Endodermal cell (in vitro differentiated cells): ENCODE data around the gene TRERF1. TPM values are rescaled to one million over a fixed set of nuclear protein-coding genes. Genes with fewer than 3 reads are reported as not detected.

ENCODE experiments used
- DNase-seq: peaks from one replicate; pipeline ENCODE4 v3.0.0-alpha.2; 2017
- H3K27ac ChIP-seq: 2 replicates; pipeline ENCODE4 v1.5.1; 2013; ENCODE audit warnings: mild to moderate bottlenecking, low read depth, low read length, moderate library complexity
- H3K27me3 ChIP-seq: 2 replicates; pipeline ENCODE4 v1.6.1; 2013; ENCODE audit warnings: mild to moderate bottlenecking, low read length, moderate library complexity; ENCODE audit not compliant: insufficient read depth, control insufficient read depth, poor library complexity, severe bottlenecking
- H3K36me3 ChIP-seq: 2 replicates; pipeline ENCODE4 v1.7.0; 2013; ENCODE audit warnings: mild to moderate bottlenecking, low read length, moderate library complexity; ENCODE audit not compliant: control insufficient read depth, insufficient read depth
- H3K4me1 ChIP-seq: one replicate; pipeline ENCODE4 v1.7.0; 2013; ENCODE audit warnings: low read length; ENCODE audit not compliant: control insufficient read depth, insufficient read depth
- H3K4me3 ChIP-seq: 2 replicates; pipeline ENCODE4 v1.5.1; 2013; ENCODE audit warnings: mild to moderate bottlenecking, low read length, moderate library complexity
- H3K9ac ChIP-seq: 2 replicates; pipeline ENCODE4 v1.6.1; 2013; ENCODE audit warnings: mild to moderate bottlenecking, low read length, moderate library complexity; ENCODE audit not compliant: poor library complexity, severe bottlenecking; ENCODE audit errors: extremely low read depth
- H3K9me3 ChIP-seq: 2 replicates; pipeline ENCODE4 v1.6.1; 2013; ENCODE audit warnings: mild to moderate bottlenecking, low read length, moderate library complexity; ENCODE audit not compliant: control insufficient read depth
- H3K27ac Mint-ChIP-seq: 2 replicates; pipeline ENCODE4 v1.8.0; 2020; ENCODE audit warnings: mixed read lengths
- H3K27me3 Mint-ChIP-seq: 2 replicates; pipeline ENCODE4 v1.8.0; 2021; ENCODE audit warnings: mild to moderate bottlenecking, mixed read lengths; ENCODE audit not compliant: insufficient read depth
- H3K36me3 Mint-ChIP-seq: 2 replicates; pipeline ENCODE4 v1.8.0; 2020; ENCODE audit warnings: low read depth, mixed read lengths
- H3K4me1 Mint-ChIP-seq: 2 replicates; pipeline ENCODE4 v1.8.0; 2020; ENCODE audit warnings: mixed read lengths
- H3K4me3 Mint-ChIP-seq: 2 replicates; pipeline ENCODE4 v1.8.0; 2020; ENCODE audit warnings: mild to moderate bottlenecking, moderate library complexity, mixed read lengths
- H3K9me3 Mint-ChIP-seq: 2 replicates; pipeline ENCODE4 v1.8.0; 2020; ENCODE audit warnings: mild to moderate bottlenecking, mixed read lengths
- WGBS, 2 experiments: methylation state at CpG; one replicate each; pipeline versions ENCODE4 v1.1.5 to v1.1.7; 2013; ENCODE audit warnings: missing lambda C conversion rate in 2 of 2, mixed read lengths in 1 of 2; ENCODE audit not compliant: insufficient coverage in 1 of 2, insufficient read length in 1 of 2; 5-methylcytosine and 5-hydroxymethylcytosine counted together
- total RNA-seq, 2 donors: library from RNA; stranded (reverse); fragmentation: NEBNext Ultra II Directional in 1 of 2; extraction: Animal tissue kit (Norgen Biotek cat#: 25700) in 1 of 2; gene quantifications; 2 replicates in 1 of 2; 3 replicates in 1 of 2; pipeline ENCODE4 v1.2.1, GENCODE V29; 2021
- TF ChIP-seq, protein P1 (sequence below): fragments of 200-600 bp; sonication (generic); conservative IDR thresholded peaks from 2 replicates; pipeline ENCODE4 v1.5.0; 2021; ENCODE audit warnings: antibody characterized with exemption, mild to moderate bottlenecking

TRERF1 gene
- total RNA-seq, 2 donors from 2014 or later = 4.7 to 5.3 TPM

DNA sequence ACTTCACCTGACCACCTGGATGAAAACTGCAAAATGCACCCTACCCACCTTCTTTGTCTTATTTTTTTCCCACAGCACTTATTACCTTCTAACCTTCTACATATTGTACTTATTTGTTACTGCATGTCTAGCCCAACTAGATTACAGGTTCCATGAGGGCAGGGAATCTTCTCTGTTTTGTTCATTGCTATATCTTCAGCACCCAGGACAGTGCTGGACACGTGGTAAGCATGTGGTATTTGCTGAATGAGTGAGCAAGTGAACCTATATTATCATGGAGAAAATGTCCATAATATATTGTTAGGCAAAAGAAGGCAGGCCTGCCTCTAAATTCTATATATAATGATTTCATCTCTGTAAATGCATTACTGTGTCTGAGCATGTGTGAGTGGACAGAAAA, 107.0 kb downstream of the TRERF1 start:
- Mint-ChIP-seq H3K4me3 (no peak overlapping the region), H3K36me3 (no peaks in the 10 kb centered on the region), H3K27me3 (no peaks in the 10 kb centered on the region), H3K4me1 (no peaks in the 10 kb centered on the region), H3K9me3 (no peaks in the 10 kb centered on the region), H3K27ac (no peak overlapping the region)
- Histone ChIP-seq H3K9ac (no peak overlapping the region), H3K27ac (no peak overlapping the region), H3K27me3 (no peaks in the 10 kb centered on the region), H3K4me1 (no peaks in the 10 kb centered on the region), H3K9me3 (no peaks in the 10 kb centered on the region), H3K4me3 (no peak overlapping the region), H3K36me3 (no peaks in the 10 kb centered on the region)
- TF ChIP-seq, protein P1, sequence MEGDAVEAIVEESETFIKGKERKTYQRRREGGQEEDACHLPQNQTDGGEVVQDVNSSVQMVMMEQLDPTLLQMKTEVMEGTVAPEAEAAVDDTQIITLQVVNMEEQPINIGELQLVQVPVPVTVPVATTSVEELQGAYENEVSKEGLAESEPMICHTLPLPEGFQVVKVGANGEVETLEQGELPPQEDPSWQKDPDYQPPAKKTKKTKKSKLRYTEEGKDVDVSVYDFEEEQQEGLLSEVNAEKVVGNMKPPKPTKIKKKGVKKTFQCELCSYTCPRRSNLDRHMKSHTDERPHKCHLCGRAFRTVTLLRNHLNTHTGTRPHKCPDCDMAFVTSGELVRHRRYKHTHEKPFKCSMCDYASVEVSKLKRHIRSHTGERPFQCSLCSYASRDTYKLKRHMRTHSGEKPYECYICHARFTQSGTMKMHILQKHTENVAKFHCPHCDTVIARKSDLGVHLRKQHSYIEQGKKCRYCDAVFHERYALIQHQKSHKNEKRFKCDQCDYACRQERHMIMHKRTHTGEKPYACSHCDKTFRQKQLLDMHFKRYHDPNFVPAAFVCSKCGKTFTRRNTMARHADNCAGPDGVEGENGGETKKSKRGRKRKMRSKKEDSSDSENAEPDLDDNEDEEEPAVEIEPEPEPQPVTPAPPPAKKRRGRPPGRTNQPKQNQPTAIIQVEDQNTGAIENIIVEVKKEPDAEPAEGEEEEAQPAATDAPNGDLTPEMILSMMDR = no peak
- 100% methylated on average over 1 of the region's 1 CpG; no CpG with 5 or more reads in 1 of the 2 experiments for WGBS, 2 experiments
- no peak for DNase-seq

GRCh38 chr6:42341771-42342553, 109.8 kb downstream of the TRERF1 start:
- Mint-ChIP-seq H3K36me3 (no peaks in the 10 kb centered on the region), H3K9me3 (no peaks in the 10 kb centered on the region), H3K4me1 (no peaks in the 10 kb centered on the region), H3K4me3 (no peak overlapping the region), H3K27me3 (no peaks in the 10 kb centered on the region), H3K27ac (no peak overlapping the region)
- Histone ChIP-seq H3K4me3 (no peak overlapping the region), H3K27ac (no peak overlapping the region), H3K4me1 (no peaks in the 10 kb centered on the region), H3K9ac (no peak overlapping the region), H3K36me3 (no peaks in the 10 kb centered on the region), H3K27me3 (no peaks in the 10 kb centered on the region), H3K9me3 (no peaks in the 10 kb centered on the region)
- 94 to 97% methylated on average over 2 of the region's 3 CpGs for WGBS, 2 experiments
- DNase-seq = no peak
- TF ChIP-seq, protein P1 = no peak

DNA sequence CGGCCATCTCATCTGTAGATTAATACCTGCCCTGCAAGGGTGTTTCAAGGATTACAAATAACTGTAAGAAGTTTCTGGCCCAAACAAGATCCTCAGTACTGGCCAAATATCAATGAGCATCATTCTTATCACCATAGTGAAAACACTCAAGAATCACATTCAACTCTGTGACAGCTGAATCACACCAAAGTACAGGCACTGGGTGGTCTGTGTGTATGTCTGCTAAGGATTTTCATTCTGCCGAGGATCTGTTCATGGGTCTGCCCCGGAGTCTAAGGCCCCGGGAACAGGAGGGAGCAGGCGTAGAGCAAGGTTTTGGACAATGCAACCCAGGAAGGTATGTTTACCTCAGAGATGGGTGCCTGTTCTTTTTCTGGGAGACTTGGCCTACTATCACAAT, 110.5 kb downstream of the TRERF1 start:
- TF ChIP-seq, protein P1 = no peak
- no peak overlapping the region for H3K9ac ChIP-seq
- Mint-ChIP-seq H3K27me3 (no peaks in the 10 kb centered on the region), H3K36me3 (no peaks in the 10 kb centered on the region), H3K27ac (no peak overlapping the region), H3K9me3 (no peaks in the 10 kb centered on the region), H3K4me3 (no peak overlapping the region), H3K4me1 (no peaks in the 10 kb centered on the region)
- WGBS, 2 experiments = 88 to 89% methylated on average over 1 to 5 of the region's 5 CpGs
- H3K4me1 ChIP-seq = no peaks in the 10 kb centered on the region
- no peak overlapping the region for H3K4me3 ChIP-seq
- H3K27ac ChIP-seq = no peak overlapping the region
- no peaks in the 10 kb centered on the region for H3K27me3 ChIP-seq
- DNase-seq = no peak
- H3K9me3 ChIP-seq = no peaks in the 10 kb centered on the region
- H3K36me3 ChIP-seq = no peaks in the 10 kb centered on the region
